ENCODE results near the gene OR4C6. TPM values are rescaled to one million over a fixed set of nuclear protein-coding genes. Genes with fewer than 3 reads are reported as not detected.

Gene OR4C6
- total RNA-seq = not detected in 2 replicates

GRCh38 chr11:55661901-55662300, at the start of gene OR4C6:
TSS of gene OR4C6 (plus strand) at chr11:55662201. CDS start at chr11:55665167, 2,966 bp downstream.

GRCh38 chr11:55634813-55635212, 27.2 kb upstream of the OR4C6 start, which contains the start of gene OR4P4:
TSS of gene OR4P4 (plus strand) at chr11:55635113.

GRCh38 chr11:55648027-55648426, 14.0 kb upstream of the OR4C6 start, which contains the start of gene OR4S2:
TSS of gene OR4S2 (plus strand) at chr11:55648327. CDS start at chr11:55650904, 2,577 bp downstream.

Other genes with a start within 250 kb of the OR4C6 start
- gene OR4C15, start 107.7 kb upstream of the OR4C6 start, total RNA-seq = not detected in 2 replicates
- not detected in 2 replicates for gene OR4C16, start 90.1 kb upstream of the OR4C6 start, total RNA-seq
- not detected in 2 replicates for gene OR4C11, start 54.6 kb upstream of the OR4C6 start, total RNA-seq
- gene OR4P4, start 27.1 kb upstream of the OR4C6 start, total RNA-seq = not detected in 2 replicates
- not detected in 2 replicates for gene OR4S2, start 13.9 kb upstream of the OR4C6 start, total RNA-seq
- gene OR5D13, start 111.2 kb downstream of the OR4C6 start, total RNA-seq = not detected in 2 replicates
- not detected in 2 replicates for gene OR5D14, start 133.4 kb downstream of the OR4C6 start, total RNA-seq
- not detected in 2 replicates for gene OR5L1, start 149.2 kb downstream of the OR4C6 start, total RNA-seq
- gene OR5D18, start 157.4 kb downstream of the OR4C6 start, total RNA-seq = not detected in 2 replicates
- not detected in 2 replicates for gene OR5L2, start 165.0 kb downstream of the OR4C6 start, total RNA-seq
- not detected in 2 replicates for gene OR5D16, start 176.6 kb downstream of the OR4C6 start, total RNA-seq
- gene TRIM51, start 221.1 kb downstream of the OR4C6 start, total RNA-seq = not detected in 2 replicates

Data from smooth muscle cell of the pulmonary artery (primary cell).